ENCODE measurements around the gene SLC12A4.
"Not testable (repeated sequence)": the region's sequence is repeated elsewhere in the genome, so short reads cannot be mapped to it uniquely, and the experiment has no call there.

The SLC12A4 gene

DNA sequence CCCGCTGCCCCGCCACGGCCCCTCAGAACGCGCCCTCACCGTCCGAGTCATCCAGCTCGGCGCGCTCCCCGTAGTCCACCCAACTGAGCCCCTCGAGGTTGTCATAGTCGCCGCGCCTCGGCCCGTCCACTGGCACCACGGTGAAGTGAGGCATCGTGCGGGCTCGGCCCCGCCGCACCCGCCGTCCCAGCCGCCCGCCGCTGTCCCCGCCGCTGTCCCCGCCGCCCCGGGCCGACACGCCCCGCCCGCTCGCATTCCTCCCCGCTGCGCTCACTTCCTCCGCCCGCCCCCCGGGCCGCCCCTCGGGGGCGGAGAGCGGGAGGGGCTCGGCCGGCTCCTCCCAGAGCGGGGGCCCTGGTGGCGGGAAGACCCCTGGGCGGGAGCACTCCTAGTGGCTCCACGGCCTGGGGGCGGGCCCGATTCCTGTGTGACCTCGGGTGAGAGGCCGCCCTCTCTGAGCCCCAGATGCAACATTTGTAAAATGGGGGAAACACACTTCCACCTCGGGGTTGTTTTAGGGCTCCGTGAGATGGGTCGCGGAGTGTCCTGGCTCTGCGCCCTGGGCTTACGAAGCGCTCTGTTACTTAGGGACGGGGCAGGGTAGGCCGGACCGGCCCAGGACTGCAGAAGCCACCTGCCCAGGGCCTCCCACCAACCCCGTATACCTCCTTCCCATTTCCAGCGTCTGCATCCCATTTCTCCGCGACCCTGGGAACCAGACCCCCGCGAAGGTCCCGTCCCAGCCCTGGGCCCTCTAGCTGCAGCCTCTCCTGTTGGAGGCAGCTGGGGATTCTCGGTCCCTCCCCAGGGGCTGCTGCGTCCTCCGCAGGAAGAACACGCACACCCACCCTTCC is at the start of gene SLC12A4:
Gene SLC12A4, minus strand, starts transcription at position 238 of the 854 bp plus-strand sequence. Its CDS starts 84 bp downstream, at position 154.
- DNase-seq: no peak

DNA sequence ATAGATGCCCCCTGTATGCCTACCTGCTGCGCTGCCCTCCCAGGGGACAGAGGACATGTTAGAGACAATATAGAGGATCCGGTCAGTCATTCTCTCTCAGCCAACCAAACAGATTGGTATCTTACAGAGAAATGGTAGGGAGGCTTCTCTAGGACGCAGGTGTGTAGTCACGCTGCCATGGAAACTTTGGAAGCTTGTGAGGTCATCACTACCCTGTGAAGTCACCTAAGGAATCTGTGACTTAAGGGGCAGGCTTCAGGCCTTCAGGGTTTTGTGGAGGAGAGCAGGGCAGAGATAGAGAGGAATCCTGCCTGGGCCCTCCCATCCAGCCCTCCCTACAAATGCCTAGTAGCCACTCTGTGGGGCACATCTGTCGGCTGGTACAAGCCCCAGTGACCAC is 47.2 kb upstream of the SLC12A4 start, which contains the start of gene DPEP2NB:
Gene DPEP2NB, minus strand, starts transcription at position 231 of the 400 bp plus-strand sequence. Its CDS starts 141 bp downstream, at position 90.
- no peak for DNase-seq

DNA sequence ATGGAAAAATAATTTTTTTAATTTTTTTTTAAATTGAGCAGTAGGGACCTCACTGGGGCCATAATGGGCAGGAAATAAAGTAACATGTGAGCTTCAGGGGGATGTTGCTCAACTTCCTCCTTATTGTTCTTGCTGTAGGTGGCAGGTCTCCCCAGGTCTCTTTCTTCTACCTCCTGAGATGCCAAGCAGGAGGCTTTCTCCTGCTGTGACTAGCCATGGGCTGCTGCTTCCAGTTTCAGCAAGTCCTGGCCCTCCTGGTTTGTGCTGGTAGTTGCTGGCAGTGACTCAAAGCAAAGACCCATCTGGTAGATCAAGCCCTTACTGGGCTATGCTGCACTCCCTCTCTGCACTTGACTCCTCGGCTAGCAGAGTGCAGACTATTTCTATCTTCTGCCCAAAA is 45.0 kb upstream of the SLC12A4 start:
- DNase-seq: no peak

DNA sequence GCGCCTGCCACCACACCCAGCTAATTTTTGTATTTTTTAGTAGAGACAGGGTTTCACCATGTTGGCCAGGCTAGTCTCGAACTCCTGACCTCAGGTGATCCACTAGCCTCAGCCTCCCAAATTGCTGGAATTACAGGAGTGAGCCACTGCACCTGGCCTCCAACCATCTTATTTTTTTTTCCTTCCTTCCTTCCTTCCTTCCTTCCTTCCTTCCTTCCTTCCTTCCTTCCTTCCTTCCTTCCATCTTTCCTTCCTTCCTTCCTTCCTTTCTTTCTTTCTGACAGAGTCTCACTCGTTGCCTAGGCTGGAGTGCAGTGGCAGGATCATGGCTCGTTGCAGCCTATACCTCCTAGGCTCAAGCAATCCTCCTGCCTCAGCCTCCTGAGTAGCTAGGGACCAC is 41.4 kb upstream of the SLC12A4 start:
- not testable (repeated sequence) for DNase-seq

DNA sequence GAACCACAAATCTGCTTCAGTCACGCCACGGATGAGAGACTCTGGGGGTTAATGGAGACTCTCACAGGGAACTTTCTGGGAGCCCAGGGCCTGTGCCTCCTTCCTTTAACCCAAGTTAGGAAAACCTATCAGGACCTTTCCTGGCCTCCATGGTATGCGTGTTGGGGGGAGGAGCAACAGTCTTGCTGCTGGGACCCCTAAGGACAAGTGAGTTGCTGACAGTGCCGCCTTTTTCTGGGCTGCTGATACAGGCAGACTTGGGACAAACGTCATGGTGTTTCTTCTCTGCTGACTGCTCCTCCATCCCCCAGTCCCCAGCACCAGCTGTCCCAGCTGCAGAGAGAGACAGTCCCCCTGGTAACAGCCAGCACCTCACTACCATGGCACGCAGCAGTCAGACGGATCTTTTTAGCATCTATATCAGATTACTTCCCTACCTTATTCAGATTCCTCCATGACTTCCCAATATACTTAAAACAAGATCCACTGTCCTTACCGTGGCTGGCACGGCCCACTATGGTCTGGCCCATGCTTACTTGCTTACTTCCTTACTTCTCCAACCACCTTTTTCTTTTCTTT is 40.8 kb upstream of the SLC12A4 start:
- DNase-seq: no peak

DNA sequence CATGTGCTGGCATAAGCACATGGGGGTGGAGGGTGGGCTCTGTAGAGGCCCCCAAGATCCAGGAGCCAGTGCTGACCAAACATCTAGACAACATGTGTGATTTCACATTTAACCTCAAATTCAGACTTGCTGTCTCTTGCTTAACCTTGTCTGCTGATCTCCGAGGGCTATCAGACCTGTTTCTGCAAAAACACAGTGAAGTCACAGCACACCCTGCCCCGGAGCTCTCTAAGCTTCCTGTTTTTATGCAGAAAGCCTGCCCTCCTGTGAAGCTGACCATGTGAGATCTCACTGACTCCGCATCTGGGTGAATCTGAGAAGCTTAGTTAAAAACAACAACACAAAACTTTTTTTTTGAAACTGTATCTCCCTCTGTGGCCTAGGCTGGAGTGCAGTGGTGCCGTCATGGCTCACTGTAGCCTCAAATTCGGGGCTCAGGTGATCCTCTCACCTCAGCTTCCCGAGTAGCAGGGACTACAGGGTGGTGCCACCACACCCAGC is 37.4 kb upstream of the SLC12A4 start:
- no peak for DNase-seq

DNA sequence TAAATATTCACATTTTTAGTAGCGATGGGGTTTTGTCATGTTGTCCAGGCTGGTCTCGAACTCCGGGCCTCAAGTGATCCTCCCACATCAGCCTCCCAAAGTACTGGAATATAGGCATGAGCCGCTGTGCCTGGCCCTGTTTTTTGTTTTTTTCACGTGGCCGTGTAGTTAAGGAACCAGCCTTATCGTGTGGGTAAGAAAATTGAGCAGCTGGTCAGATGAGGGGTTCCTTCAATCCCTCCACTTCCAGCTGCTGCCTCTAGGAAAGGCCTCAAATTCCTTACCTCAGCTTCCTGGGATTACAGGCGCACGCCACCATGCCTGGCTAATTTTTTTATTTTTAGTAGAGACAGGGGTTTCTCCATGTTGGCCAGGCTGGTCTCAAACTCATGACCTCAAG is 36.8 kb upstream of the SLC12A4 start:
- no peak for DNase-seq

DNA sequence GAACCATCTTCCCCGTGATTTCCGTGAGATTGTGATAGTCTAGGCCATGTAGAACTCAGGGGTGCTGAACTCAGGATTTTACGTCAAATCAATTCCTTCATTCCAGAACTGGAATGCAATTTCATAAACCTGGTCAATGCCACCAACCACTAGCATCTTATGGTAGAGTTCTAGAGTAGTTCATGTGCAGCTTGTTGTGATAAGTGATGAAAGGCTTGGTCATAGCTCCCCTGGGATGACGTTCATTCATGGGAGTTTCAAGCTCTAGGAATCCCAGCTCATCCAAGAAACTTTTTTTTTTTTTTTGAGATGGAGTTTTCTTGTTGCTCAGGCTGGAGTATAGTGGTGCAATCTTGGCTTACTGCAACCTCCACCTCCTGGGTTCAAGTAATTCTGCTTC is 34.6 kb upstream of the SLC12A4 start:
- DNase-seq: no peak

DNA sequence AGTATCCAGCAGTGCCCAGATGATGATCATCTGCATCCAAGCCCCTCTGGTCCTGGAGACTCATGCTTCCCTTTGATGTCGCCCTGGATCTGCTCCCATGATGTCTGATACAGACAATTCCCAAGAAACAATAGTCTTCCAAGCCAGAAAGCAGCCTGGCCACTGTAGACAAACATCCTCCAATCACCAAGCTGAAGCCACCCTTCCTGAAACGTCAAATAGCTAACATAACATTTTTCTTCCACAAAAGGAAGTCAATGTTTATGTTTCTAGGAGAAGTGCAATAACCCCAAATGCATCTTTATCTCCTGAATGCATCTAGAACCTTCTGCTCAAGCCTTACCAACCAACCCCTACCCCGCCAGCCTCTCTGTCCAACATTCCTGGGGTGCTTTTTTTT is 32.0 kb upstream of the SLC12A4 start:
- no peak for DNase-seq

DNA sequence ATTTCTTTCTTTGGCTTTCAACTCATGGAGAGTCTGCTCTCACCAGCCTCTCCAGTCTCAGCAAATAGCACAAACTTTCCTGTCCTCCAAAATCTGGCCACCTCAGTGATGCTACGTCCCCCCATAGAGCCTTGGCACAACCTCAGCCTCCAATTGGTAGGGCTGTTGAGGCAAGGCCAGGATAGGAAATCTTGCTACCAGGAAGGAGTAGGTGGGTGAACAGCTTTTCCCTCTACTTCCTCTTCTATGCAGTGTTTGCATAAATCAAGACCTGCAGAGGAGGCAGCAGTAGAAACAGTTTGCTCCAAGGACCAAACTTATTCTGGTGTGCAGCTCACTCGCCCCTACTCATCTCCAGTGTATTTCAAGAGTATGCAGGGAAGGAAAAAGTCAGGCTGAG is 31.5 kb upstream of the SLC12A4 start:
- no peak for DNase-seq

DNA sequence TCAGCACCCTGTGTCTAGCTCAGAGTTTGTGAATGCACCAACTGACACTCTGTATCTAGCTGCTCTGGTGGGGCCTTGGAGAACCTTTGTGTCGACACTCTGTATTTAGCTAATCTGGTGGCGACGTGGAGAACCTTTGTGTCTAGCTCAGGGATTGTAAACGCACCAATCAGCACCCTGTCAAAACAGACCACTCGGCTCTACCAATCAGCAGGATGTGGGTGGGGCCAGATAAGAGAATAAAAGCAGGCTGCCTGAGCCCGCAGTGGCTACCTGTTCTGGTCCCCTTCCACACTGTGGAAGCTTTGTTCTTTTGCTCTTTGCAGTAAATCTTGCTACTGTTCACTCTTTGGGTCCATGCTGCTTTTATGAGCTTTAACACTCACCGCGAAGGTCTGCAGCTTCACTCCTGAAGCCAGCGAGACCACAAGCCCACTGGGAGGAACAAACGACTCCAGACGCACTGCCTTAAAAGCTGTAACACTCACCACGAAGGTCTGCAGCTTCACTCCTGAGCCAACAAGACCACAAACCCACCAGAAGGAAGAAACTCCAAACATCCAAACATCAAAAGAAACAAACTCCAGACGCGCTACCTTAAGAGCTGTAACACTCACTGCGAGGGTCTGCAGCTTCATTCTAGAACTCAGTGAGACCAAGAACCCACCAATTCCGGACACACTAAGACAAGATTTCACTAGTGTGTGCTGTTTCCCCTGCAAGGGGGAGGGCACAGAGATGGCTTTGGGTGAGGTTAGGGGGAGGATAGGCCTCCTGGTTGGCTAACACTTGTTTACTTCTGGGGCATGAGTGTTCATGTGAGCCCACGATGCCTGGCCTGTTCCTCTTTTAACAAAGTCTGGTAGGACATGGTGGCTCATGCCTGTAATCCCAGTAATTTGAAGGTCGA is 30.6 kb upstream of the SLC12A4 start, which contains the start of gene DPEP2:
Gene DPEP2, minus strand, starts transcription at position 706 of the 910 bp plus-strand sequence. CDS start 6,272 bp downstream, outside the sequence.
- not testable (repeated sequence) for DNase-seq

DNA sequence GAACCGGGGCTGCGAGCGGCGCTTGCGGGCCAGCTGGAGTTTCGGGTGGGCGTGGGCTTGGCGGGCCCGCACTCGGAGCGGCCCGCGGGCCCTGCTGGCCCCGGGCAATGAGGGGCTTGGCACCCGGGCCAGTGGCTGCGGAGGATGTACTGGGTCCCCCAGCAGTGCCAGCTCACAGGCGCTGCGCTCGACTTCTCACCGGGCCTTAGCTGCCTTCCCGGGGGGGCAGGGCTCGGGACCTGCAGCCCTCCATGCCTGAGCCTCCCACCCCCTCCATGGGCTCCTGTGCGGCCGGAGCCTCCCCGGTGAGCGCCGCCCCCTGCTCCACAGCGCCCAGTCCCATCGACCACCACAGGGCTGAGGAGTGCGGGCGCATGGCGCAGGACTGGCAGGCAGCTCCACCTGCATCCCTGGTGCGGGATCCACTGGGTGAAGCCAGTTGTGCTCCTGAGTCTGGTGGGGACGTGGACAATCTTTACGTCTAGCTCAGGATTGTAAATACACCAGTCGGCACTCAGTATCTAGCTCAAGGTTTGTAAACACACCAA is 29.9 kb upstream of the SLC12A4 start:
- not testable (repeated sequence) for DNase-seq

DNA sequence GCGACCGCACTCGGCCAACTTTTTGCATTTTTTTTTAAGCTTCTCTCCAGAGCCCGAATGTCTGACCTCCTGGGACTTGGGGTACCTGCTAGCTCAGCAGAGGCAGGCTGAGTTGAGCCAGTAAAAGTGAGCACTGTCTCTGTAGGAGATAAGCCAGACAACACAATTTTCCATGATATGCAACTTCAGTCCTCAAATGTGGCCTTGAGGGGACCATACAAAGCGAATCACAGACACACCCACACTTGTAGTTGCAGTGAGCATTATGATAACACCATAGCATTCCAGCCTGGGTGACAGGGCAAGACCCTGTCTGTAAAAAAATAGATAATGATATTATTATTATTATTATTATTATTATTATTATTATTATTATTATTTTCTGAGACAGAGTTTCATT is 28.2 kb upstream of the SLC12A4 start:
- no peak for DNase-seq

DNA sequence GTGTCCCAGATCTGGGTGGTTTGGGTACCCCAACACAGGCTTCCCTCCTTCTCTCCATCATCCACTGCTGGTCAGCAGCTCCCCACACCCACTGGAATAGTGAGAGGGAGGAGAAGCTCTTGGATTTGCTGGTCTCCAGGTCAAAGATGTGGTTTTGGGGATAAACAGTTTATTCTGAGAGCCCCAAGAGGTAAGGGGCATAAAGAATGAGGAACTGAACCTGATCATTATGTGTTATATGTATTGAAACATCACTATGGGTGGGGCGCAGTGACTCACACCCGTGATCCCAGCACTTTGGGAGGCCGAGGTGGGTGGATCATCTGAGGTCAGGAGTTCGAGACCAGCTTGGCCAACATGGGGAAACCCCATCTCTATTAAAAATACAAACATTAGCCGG is 27.0 kb upstream of the SLC12A4 start:
- DNase-seq: no peak

DNA sequence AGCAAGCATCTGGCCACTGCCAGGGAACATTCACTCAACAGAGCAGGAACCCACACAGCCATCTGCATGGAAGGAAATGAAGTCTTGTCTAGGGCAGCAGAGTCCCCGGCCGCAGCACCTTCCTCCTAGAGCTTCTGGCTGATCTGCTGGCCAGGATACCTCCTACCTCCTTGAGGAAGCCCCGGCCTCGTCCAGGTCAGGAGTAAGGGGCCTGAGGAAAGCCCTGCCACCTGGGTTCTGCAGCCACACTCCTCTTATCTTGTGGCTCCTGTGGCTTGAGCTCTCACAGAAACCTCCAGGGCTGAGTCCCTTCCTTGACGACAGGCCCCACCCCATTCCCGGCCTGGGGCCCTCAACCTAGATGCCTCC is 25.6 kb upstream of the SLC12A4 start:
- DNase-seq: not testable (repeated sequence)

DNA sequence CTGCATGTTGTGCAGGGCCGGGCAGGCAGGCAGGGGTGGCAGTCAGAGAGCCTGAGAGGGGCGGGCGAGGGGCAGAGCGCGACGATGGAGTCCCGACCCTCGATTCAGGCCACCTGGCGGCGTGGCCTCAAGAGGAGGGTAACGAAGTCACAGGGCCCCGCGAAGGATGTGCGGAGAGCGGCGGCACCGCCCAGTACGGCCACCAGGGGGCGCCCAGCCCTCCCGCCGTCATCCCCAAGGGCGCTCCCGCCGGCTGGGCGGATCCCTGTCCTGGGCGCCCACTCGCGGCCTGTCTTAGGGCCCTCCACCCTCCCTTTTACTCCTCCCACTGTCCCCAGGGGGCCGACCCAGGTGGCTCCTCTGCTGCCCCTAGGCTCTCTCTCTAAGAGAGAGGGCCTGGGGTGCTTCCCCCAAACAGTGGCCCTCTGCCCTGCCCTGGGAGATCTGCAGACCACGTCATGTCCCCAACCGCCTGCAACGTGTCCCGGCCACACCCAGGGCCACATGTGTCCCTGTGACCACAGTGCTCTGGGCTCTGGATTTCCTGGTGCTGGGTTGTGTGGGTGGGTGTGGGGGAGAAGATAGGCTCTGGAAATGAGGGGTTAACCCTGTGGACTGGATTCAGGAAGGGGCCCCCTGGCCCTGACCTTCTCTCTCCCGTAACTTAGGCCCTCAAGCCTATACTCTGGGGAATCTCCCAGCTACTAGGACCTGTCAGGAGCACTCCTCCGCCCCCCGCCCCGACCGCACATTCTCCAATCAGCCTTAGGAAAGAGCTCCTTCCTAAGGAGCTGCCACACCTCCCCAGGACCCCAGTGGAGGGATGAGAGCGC is 25.0 kb upstream of the SLC12A4 start:
- no peak for DNase-seq

DNA sequence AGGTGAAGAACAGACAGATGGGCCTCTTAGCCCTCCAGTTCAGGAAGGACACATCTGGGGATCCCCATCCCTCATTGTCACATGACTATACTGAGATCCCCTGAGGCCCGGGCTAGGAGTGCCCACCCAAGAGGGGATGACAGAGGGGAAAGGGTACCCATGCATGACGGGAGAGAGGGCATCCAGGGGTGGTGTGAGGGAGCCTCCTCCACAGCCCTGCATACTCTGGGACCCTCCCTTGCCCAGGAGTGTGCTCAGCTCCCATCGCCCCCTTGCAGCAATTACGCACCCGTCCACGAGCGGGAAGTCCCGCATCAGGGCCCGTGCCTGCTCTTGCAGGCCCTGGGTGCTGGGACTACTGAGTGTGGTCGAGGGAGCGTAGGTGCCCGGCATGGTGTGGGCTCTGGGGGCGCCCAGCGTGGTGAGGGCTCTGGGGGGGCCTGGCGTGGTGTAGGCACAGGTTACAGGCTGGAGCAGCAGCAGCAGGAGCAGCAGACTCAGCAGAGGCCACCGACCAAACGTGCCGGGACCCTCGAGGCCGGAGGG is 24.3 kb upstream of the SLC12A4 start:
- no peak for DNase-seq

DNA sequence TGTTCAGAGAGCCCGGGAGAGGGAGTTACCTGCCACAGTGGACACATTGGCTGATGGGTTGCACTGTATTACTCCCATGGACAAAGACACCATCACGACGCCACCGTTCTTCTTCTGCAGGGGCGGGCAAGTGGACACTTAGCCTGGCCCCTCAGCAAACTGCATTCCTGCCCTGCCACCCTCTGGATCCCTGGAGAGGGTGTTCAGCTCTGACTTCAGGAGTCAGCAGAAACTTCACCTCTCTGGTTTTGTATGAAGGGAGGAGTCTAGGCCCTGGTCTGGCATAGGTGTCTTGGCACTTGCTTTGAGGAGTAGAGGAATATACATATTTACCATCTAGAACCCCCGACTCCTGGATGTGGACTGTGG is 21.6 kb upstream of the SLC12A4 start:
- DNase-seq: no peak

DNA sequence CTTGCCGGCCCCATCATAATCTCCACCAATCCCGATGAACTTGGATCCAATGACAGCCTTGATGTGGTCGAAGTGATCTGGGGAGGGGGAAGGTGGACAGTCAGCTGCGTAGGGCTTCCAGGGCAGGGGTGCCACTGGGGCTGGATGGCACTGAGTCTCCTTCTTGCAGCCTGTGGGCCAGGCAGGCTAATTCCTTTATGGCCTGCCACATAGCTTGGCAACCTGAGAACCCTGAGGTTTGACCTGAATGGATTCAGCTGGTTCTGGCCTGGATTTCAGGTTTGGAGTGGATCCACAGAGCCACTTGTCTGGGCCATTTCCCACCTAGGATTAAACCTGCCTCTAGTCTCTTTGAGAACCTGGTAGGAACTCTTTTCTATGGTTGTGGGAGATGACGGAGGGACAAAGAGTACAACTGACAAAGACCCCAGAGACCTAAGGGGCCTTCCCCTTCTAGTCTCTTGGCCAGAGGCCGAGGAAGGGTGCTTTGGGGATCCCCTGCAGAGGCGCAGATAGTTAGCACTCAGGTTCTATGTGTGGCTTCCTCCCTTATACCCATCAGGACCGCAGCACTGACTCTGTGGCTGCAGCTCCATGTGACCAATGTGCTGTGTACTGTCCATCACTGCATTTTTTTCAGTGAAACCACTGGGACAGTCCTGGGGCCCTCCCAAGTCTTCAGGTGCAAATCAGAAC is 21.0 kb upstream of the SLC12A4 start:
- DNase-seq: no peak

DNA sequence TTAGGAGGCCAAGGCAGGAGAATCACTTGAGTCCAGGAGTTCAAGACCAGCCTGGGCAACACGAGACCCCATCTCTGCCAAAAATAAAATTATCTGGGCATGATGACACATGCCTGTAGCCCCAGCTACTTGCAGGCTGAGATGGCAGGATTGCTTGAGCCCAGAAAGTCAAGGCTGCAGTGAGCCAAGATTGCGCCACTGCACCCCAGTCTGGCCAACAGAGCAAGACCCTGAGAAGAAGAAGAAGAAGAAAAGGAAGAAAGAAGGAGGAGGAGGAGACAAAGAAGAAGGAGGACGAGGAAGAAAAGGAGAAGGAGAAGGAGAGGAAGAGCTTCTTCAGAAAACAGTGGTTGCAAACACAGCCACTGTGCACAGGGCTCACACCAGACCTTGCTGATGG is 20.2 kb upstream of the SLC12A4 start:
- DNase-seq: no peak

Measured in NCI-H446 treated with DMSO at 0.1 percent for 48 hours (cell line).